HepG2 (cell line): ENCODE results near the gene FGF18. TPM values are rescaled to one million over a fixed set of nuclear protein-coding genes. Genes with fewer than 3 reads are reported as not detected.

Source experiments
- ATAC-seq: fragments of 200-7000 bp; cut with Tn5 transposase; 3 replicates; pipeline ENCODE4 v1.9.1; 2020; ENCODE audit warnings: mild to moderate bottlenecking, moderate library complexity
- BruUV-seq: library from RNA; stranded (reverse); fragments of 400-500 nt; replicated peaks from 2 replicates; lab custom pipeline; 2021; lab: Mats Ljungman, UMichigan
- CTCF ChIA-PET: fragments of 300-600 bp; formaldehyde crosslinking; extraction: SDS; loops from one replicate; lab custom pipeline; 2021; ENCODE audit warnings: low total read pairs, inconsistent platforms, low intra/inter-chr PET ratio; lab: Yijun Ruan, JAX
- POLR2A ChIA-PET: fragments of 350-600 bp; sonication (Branson Sonifier 250); formaldehyde crosslinking; loops from one replicate; lab custom pipeline; 2020; ENCODE audit warnings: antibody characterized with exemption, inconsistent platforms; lab: Yijun Ruan, JAX
- DNase-seq: peaks from one replicate; pipeline ENCODE4 v3.0.0-alpha.2; 2015; ENCODE audit warnings: low spot score
- FAIRE-seq: peaks from 3 replicates; lab custom pipeline; 2011; peaks lifted over from hg19 to GRCh38; lab: Jason Lieb, UNC
- H2AFZ ChIP-seq: one replicate; pipeline ENCODE4 v1.6.1; 2011; ENCODE audit warnings: low read length, inconsistent platforms
- H3K27ac ChIP-seq: fragments of 300-600 bp; 3 replicates; pipeline ENCODE4 v1.8.0; 2011; ENCODE audit warnings: mixed run types, mild to moderate bottlenecking, mixed read lengths, low read length, inconsistent platforms; ENCODE audit not compliant: insufficient read depth; ENCODE audit errors: extremely low read length
- H3K27me3 ChIP-seq, 2 experiments: fragments of 200-600 bp in 1 of 2; 2 replicates in 1 of 2; 3 replicates in 1 of 2; pipeline versions ENCODE4 v1.6.0 to v1.8.0; 2011; ENCODE audit warnings: low read length in 2 of 2, mild to moderate bottlenecking in 2 of 2, moderate library complexity in 2 of 2, inconsistent platforms in 1 of 2; ENCODE audit not compliant: insufficient read depth in 2 of 2, control insufficient read depth in 1 of 2
- H3K36me3 ChIP-seq, 2 experiments: fragments of 200-600 bp in 1 of 2; replicated peaks in 1 of 2; 2 replicates in 1 of 2; 3 replicates in 1 of 2; pipeline versions ENCODE4 v1.5.1 to v1.8.0; 2011; ENCODE audit warnings: low read length in 2 of 2, inconsistent platforms in 1 of 2; ENCODE audit not compliant: insufficient read depth in 2 of 2, control insufficient read depth in 1 of 2
- H3K4me1 ChIP-seq: 2 replicates; pipeline ENCODE4 v1.5.1; 2012; ENCODE audit warnings: low read length, inconsistent platforms; ENCODE audit not compliant: insufficient read depth
- H3K4me2 ChIP-seq: 2 replicates; pipeline ENCODE4 v1.6.0; 2011; ENCODE audit warnings: low read depth, low read length, inconsistent platforms
- H3K4me3 ChIP-seq, 3 experiments: fragments of 200-600 bp in 1 of 3; sonication (generic), shearing (Covaris generic) in 1 of 3; replicated peaks in 1 of 3; 2 replicates each; pipeline ENCODE4 v1.5.1; 2011 to 2016; ENCODE audit warnings: low read length in 3 of 3, inconsistent platforms in 2 of 3, low read depth in 2 of 3, mild to moderate bottlenecking in 2 of 3, control low read depth in 1 of 3, mixed read lengths in 1 of 3; ENCODE audit not compliant: insufficient read depth in 1 of 3
- H3K79me2 ChIP-seq: one replicate; pipeline ENCODE4 v1.6.1; 2011; ENCODE audit warnings: low read length, inconsistent platforms; ENCODE audit not compliant: insufficient read depth
- H3K9ac ChIP-seq: 2 replicates; pipeline ENCODE4 v1.6.0; 2011; ENCODE audit warnings: mild to moderate bottlenecking, low read depth, low read length, inconsistent platforms; ENCODE audit not compliant: insufficient read depth
- H3K9me3 ChIP-seq: 2 replicates; pipeline ENCODE4 v1.5.1; 2012; ENCODE audit warnings: mild to moderate bottlenecking, low read length
- H4K20me1 ChIP-seq: 2 replicates; pipeline ENCODE4 v1.6.0; 2011; ENCODE audit warnings: inconsistent platforms, mild to moderate bottlenecking, low read length, moderate library complexity; ENCODE audit not compliant: insufficient read depth
- ARHGAP35 ChIP-seq: sonication (generic); formaldehyde crosslinking; IDR thresholded peaks from 2 replicates; pipeline ENCODE4 v1.9.0; 2022; ENCODE audit warnings: mild to moderate bottlenecking, inconsistent platforms, moderate library complexity, missing genetic modification reagents, borderline replicate concordance
- BHLHE40 ChIP-seq: IDR thresholded peaks from 2 replicates; pipeline ENCODE4 v1.6.1; 2011; ENCODE audit warnings: low read length, improper control_type of control experiment
- CHD4 ChIP-seq: fragments of 200-600 bp; sonication (generic); IDR thresholded peaks from 2 replicates; pipeline ENCODE4 v1.7.0; 2017; ENCODE audit warnings: mild to moderate bottlenecking, low read length, borderline replicate concordance
- EED ChIP-seq: sonication (generic); formaldehyde crosslinking; IDR thresholded peaks from 2 replicates; pipeline ENCODE4 v1.5.0; 2020; ENCODE audit warnings: mild to moderate bottlenecking, missing genetic modification reagents
- FOSL2 ChIP-seq: sonication (generic); formaldehyde crosslinking; IDR thresholded peaks from 2 replicates; pipeline ENCODE4 v1.4.0; 2020; ENCODE audit warnings: missing genetic modification reagents
- GATAD2A ChIP-seq: IDR thresholded peaks from 2 replicates; pipeline ENCODE4 v1.6.1; 2016
- MXD4 ChIP-seq: IDR thresholded peaks from 2 replicates; pipeline ENCODE4 v1.6.1; 2016; ENCODE audit warnings: mild to moderate bottlenecking, missing biosample characterization, missing genetic modification reagents
- NR2F1 ChIP-seq, 2 experiments: fragments of 450-650 bp in 1 of 2; formaldehyde crosslinking in 1 of 2; IDR thresholded peaks; 2 replicates each; pipeline versions ENCODE4 v1.5.0 to v1.6.1; 2016 to 2020; ENCODE audit warnings: mild to moderate bottlenecking in 1 of 2, missing compliant biosample characterization in 1 of 2, missing genetic modification reagents in 1 of 2, moderate library complexity in 1 of 2
- NR2F6 ChIP-seq, 2 experiments: IDR thresholded peaks; 2 replicates each; pipeline ENCODE4 v1.6.1; 2016; ENCODE audit warnings: antibody characterized with exemption in 1 of 2, mild to moderate bottlenecking in 1 of 2
- PHF21A ChIP-seq: sonication (generic); formaldehyde crosslinking; IDR thresholded peaks from 2 replicates; pipeline ENCODE4 v1.5.0; 2020; ENCODE audit warnings: mild to moderate bottlenecking, missing genetic modification reagents
- PLRG1 ChIP-seq: fragments of 450-650 bp; conservative IDR thresholded peaks from 2 replicates; pipeline ENCODE4 v1.6.1; 2016
- SIX1 ChIP-seq: sonication (generic); formaldehyde crosslinking; IDR thresholded peaks from 2 replicates; pipeline ENCODE4 v1.4.0; 2020; ENCODE audit warnings: missing genetic modification reagents, borderline replicate concordance
- TBP ChIP-seq: sonication (generic); formaldehyde crosslinking; IDR thresholded peaks from 2 replicates; pipeline ENCODE4 v1.5.0; 2020; ENCODE audit warnings: missing genetic modification reagents
- ZBTB42 ChIP-seq: sonication (generic); formaldehyde crosslinking; IDR thresholded peaks from 2 replicates; pipeline ENCODE4 v1.5.0; 2020; ENCODE audit warnings: mild to moderate bottlenecking, missing genetic modification reagents
- ZNF101 ChIP-seq: sonication (generic); formaldehyde crosslinking; IDR thresholded peaks from 2 replicates; pipeline ENCODE4 v1.4.0; 2020; ENCODE audit warnings: mild to moderate bottlenecking, low read depth, missing genetic modification reagents, borderline replicate concordance
- ZNF33B ChIP-seq: sonication (generic); formaldehyde crosslinking; IDR thresholded peaks from 2 replicates; pipeline ENCODE4 v1.5.1; 2020; ENCODE audit warnings: mild to moderate bottlenecking, missing genetic modification reagents
- ZNF607 ChIP-seq: sonication (generic); formaldehyde crosslinking; IDR thresholded peaks from 2 replicates; pipeline ENCODE4 v1.5.1; 2020; ENCODE audit warnings: missing genetic modification reagents, mild to moderate bottlenecking, borderline replicate concordance
- WGBS: methylation state at CpG from one replicate; pipeline ENCODE4 v1.1.6; 2017; ENCODE audit warnings: low lambda C conversion rate; 5-methylcytosine and 5-hydroxymethylcytosine counted together
- in situ Hi-C: cut with HindIII; loops from 2 replicates; pipeline ENCODE4 v1.10.0; 2017; ENCODE audit warnings: low pct_unique_long_range_greater_than_20kb; ENCODE audit not compliant: extremely low pct_ligation_motif_present
- intact Hi-C: fragments of 100-400 bp; cut with micrococcal nuclease; formaldehyde crosslinking; loops from one replicate; pipeline ENCODE4 v1.10.0; 2022; ENCODE audit not compliant: unreplicated experiment
- polyA plus RNA-seq, 8 experiments: library from polyadenylated mRNA; depleted of rRNA in 3 of 8; stranded (reverse) in 7 of 8; unstranded in 1 of 8; fragments of >200 nt; fragmentation: Illumina TruSeq in 4 of 8; extraction: Trizol in 4 of 8; gene quantifications; 2 replicates each; pipeline versions ENCODE4 v1.2.1 to v1.2.3, GENCODE V29; 2011 to 2016; ENCODE audit warnings: low read depth in 4 of 8, missing spikeins in 1 of 8, mixed read lengths in 1 of 8; ENCODE audit not compliant: insufficient read depth in 1 of 8
- total RNA-seq, 5 experiments: library from RNA; depleted of rRNA; stranded (reverse); fragments of >200 nt; fragmentation: Illumina TruSeq; extraction: Trizol; gene quantifications; 2 replicates each; pipeline ENCODE4 v1.2.3, GENCODE V29; 2016; ENCODE audit warnings: low read depth in 1 of 5
- TF ChIP-seq, protein P1 (sequence below): sonication (generic); formaldehyde crosslinking; IDR thresholded peaks from 2 replicates; pipeline ENCODE4 v1.5.1; 2020; ENCODE audit warnings: mild to moderate bottlenecking, missing genetic modification reagents, moderate library complexity
- TF ChIP-seq, protein P2 (sequence below): sonication (generic); formaldehyde crosslinking; IDR thresholded peaks from 2 replicates; pipeline ENCODE4 v1.5.0; 2020; ENCODE audit warnings: mild to moderate bottlenecking, missing genetic modification reagents

The FGF18 gene
- total and polyA plus RNA-seq, 2 of the 13 experiments (the other 11 are each of a cell fraction or from before 2014, with no cell fraction given) = not detected

DNA sequence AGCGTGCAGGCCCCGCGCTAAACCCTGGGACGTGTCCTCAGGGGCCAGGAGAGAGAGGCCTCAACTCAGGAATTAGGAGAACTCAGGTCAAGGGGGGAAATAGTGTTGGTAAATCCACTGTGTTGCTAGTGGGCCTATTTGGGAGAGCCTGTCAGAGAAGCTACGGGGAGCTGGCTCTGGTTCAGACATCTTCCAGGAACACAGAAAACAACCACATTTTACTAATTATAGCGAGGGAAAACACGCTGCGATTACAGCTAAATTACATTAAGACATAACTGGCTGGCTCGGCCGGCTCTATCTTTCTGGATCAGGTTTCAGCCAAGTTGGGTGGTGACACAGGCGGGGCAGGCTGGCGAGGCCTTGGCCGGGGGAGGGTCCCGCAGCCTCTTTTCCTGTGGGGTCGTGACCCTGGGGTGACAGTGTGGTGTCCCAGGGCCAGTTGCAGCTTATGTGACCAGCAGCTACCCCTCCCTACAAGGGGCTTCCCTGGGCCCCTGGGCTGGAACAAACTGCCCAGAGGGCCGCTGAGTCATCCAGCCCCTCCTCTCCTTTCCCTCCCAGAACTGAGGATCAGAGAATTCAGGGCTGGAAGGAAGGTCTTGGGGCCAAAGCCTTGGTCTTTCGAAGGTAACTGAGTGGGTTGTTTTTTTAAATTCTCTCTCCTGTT lies 75.1 kb downstream of the FGF18 start:
- Histone ChIP-seq H3K9ac (no peak overlapping the region), H3K27ac (no peak overlapping the region), H4K20me1 (no peaks in the 10 kb centered on the region), H3K27me3 (no peaks in the 10 kb centered on the region; a peak in 2 of 5 replicates), H3K4me3 (peak overlapping the region in 1 of 3 experiments; percentile 54; a peak in 2 of 6 replicates), H2AFZ (no peak overlapping the region), H3K79me2 (no peaks in the 10 kb centered on the region), H3K9me3 (no peaks in the 10 kb centered on the region), H3K4me1 (peaks cover 14% of the 10 kb centered on the region), H3K4me2 (peak overlapping the region; percentile 60), H3K36me3 (no peaks in the 10 kb centered on the region)
- ATAC-seq (peak; percentile 83), DNase-seq (peak; percentile 28), FAIRE-seq (no peak)
- WGBS = 21% methylated on average over 12 of the region's 17 CpGs
- ChIA-PET POLR2A (no interaction called here), CTCF (no interaction called here)
- BruUV-seq = no TSS peak
- in situ Hi-C loops (no loop called here), intact Hi-C loops (no loop called here)
- TF ChIP-seq ARHGAP35 (no peak), SIX1 (peak; percentile 32; the same call in 1 of the 2 replicates), PHF21A (CRISPR knock-in tag) (peak; percentile 39), MXD4 (no peak), GATAD2A (CRISPR knock-in tag) (0 out of 2 replicates have a peak, but pooled peaks have one; percentile 25), TBP (no peak), CHD4 (no peak), EED (CRISPR knock-in tag) (no peak), BHLHE40 (no peak), NR2F1 (CRISPR knock-in tag; IDR thresholded peaks at IDR 0.05) (peak; percentile 12 to 28; a peak in 1 of 4 replicates), NR2F6 (IDR thresholded peaks at IDR 0.05) (0 out of 2 replicates have a peak, but pooled peaks have one; percentile 27), NR2F6 (CRISPR knock-in tag; IDR thresholded peaks at IDR 0.05) (peak; percentile 36; the same call in 1 of the 2 replicates), ZNF33B (CRISPR knock-in tag) (no peak), ZNF101 (CRISPR knock-in tag) (no peak), FOSL2 (CRISPR knock-in tag) (peak; percentile 88), PLRG1 (no peak), ZNF607 (CRISPR knock-in tag) (no peak), ZBTB42 (CRISPR knock-in tag) (no peak)
- TF ChIP-seq, protein P1, sequence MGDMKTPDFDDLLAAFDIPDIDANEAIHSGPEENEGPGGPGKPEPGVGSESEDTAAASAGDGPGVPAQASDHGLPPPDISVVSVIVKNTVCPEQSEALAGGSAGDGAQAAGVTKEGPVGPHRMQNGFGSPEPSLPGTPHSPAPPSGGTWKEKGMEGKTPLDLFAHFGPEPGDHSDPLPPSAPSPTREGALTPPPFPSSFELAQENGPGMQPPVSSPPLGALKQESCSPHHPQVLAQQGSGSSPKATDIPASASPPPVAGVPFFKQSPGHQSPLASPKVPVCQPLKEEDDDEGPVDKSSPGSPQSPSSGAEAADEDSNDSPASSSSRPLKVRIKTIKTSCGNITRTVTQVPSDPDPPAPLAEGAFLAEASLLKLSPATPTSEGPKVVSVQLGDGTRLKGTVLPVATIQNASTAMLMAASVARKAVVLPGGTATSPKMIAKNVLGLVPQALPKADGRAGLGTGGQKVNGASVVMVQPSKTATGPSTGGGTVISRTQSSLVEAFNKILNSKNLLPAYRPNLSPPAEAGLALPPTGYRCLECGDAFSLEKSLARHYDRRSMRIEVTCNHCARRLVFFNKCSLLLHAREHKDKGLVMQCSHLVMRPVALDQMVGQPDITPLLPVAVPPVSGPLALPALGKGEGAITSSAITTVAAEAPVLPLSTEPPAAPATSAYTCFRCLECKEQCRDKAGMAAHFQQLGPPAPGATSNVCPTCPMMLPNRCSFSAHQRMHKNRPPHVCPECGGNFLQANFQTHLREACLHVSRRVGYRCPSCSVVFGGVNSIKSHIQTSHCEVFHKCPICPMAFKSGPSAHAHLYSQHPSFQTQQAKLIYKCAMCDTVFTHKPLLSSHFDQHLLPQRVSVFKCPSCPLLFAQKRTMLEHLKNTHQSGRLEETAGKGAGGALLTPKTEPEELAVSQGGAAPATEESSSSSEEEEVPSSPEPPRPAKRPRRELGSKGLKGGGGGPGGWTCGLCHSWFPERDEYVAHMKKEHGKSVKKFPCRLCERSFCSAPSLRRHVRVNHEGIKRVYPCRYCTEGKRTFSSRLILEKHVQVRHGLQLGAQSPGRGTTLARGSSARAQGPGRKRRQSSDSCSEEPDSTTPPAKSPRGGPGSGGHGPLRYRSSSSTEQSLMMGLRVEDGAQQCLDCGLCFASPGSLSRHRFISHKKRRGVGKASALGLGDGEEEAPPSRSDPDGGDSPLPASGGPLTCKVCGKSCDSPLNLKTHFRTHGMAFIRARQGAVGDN (CRISPR knock-in tag) = peak; percentile 21; the same call in 1 of the 2 replicates
- TF ChIP-seq, protein P2, sequence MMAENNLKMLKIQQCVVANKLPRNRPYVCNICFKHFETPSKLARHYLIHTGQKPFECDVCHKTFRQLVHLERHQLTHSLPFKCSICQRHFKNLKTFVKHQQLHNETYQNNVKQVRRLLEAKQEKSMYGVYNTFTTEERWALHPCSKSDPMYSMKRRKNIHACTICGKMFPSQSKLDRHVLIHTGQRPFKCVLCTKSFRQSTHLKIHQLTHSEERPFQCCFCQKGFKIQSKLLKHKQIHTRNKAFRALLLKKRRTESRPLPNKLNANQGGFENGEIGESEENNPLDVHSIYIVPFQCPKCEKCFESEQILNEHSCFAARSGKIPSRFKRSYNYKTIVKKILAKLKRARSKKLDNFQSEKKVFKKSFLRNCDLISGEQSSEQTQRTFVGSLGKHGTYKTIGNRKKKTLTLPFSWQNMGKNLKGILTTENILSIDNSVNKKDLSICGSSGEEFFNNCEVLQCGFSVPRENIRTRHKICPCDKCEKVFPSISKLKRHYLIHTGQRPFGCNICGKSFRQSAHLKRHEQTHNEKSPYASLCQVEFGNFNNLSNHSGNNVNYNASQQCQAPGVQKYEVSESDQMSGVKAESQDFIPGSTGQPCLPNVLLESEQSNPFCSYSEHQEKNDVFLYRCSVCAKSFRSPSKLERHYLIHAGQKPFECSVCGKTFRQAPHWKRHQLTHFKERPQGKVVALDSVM = no peak
